Panc1 (cell line): ENCODE measurements around the gene RPS6KB2. TPM values are rescaled to one million over a fixed set of nuclear protein-coding genes. Genes with fewer than 3 reads are reported as not detected.

Source experiments
- ATAC-seq: fragments of 200-7000 bp; cut with Tn5 transposase; 2 replicates; pipeline ENCODE4 v1.9.1; 2020; ENCODE audit warnings: mild to moderate bottlenecking, moderate library complexity
- BruUV-seq: library from RNA; stranded (reverse); fragments of 400-500 nt; replicated peaks from 2 replicates; lab custom pipeline; 2021; lab: Mats Ljungman, UMichigan
- CTCF ChIA-PET: fragments of 300-600 bp; sonication (Branson Sonifier 250); formaldehyde crosslinking; loops from one replicate; lab custom pipeline; 2022; ENCODE audit warnings: antibody characterized with exemption; lab: Charles Lee
- POLR2A ChIA-PET: fragments of 300-600 bp; sonication (Branson Sonifier 250); formaldehyde crosslinking; loops from one replicate; lab custom pipeline; 2022; ENCODE audit warnings: antibody characterized with exemption; lab: Charles Lee
- DNase-seq: peaks from one replicate; pipeline ENCODE4 v3.0.0-alpha.2; 2010; ENCODE audit warnings: low read depth, low spot score
- H3K27ac ChIP-seq: 2 replicates; pipeline ENCODE4 v1.5.1; 2011; ENCODE audit warnings: mild to moderate bottlenecking, low read length, inconsistent platforms
- H3K27me3 ChIP-seq: fragments of 200-500 bp; sonication (Bioruptor generic); 2 replicates; pipeline ENCODE4 v1.6.0; 2014; ENCODE audit warnings: low read length, inconsistent platforms; ENCODE audit not compliant: control insufficient read depth, insufficient read depth
- H3K36me3 ChIP-seq: fragments of 200-500 bp; sonication (Bioruptor generic); 2 replicates; pipeline ENCODE4 v1.5.1; 2014; ENCODE audit warnings: inconsistent platforms, mild to moderate bottlenecking, low read length, moderate library complexity; ENCODE audit not compliant: control insufficient read depth, insufficient read depth
- H3K4me1 ChIP-seq: 2 replicates; pipeline ENCODE4 v1.5.1; 2011; ENCODE audit warnings: inconsistent platforms, mild to moderate bottlenecking, low read length, moderate library complexity; ENCODE audit not compliant: control insufficient read depth, insufficient read depth
- H3K4me3 ChIP-seq, 2 experiments: 2 replicates each; pipeline ENCODE4 v1.5.1; 2011 to 2012; ENCODE audit warnings: low read depth in 2 of 2, low read length in 2 of 2, mild to moderate bottlenecking in 2 of 2, inconsistent platforms in 1 of 2, moderate library complexity in 1 of 2
- H3K9me3 ChIP-seq: fragments of 200-500 bp; sonication (Bioruptor generic); 2 replicates; pipeline ENCODE4 v1.5.1; 2014; ENCODE audit warnings: low read depth, mild to moderate bottlenecking, inconsistent platforms, low read length, moderate library complexity; ENCODE audit not compliant: control insufficient read depth, insufficient read depth
- CTCF ChIP-seq: fragments of 450-650 bp; IDR thresholded peaks from 2 replicates; pipeline ENCODE4 v1.5.1; 2017; ENCODE audit warnings: mild to moderate bottlenecking
- POLR2AphosphoS5 ChIP-seq: IDR thresholded peaks from 2 replicates; pipeline ENCODE4 v1.6.1; 2012; ENCODE audit warnings: mild to moderate bottlenecking, low read depth, low read length, moderate library complexity
- REST ChIP-seq, 2 experiments: IDR thresholded peaks; 2 replicates each; pipeline ENCODE4 v1.6.1; 2011 to 2012; ENCODE audit warnings: low read depth in 2 of 2, control low read depth in 1 of 2, low read length in 1 of 2, mild to moderate bottlenecking in 1 of 2, moderate library complexity in 1 of 2; ENCODE audit not compliant: insufficient read depth in 1 of 2
- SIN3A ChIP-seq: IDR thresholded peaks from 2 replicates; pipeline ENCODE4 v1.6.1; 2012; ENCODE audit warnings: low read depth, mild to moderate bottlenecking, low read length, moderate library complexity, borderline replicate concordance; ENCODE audit not compliant: insufficient read depth
- TCF7L2 ChIP-seq: IDR thresholded peaks from 2 replicates; pipeline ENCODE4 v1.6.1; 2011; ENCODE audit warnings: mild to moderate bottlenecking, low read depth, low read length, inconsistent platforms
- in situ Hi-C: cut with HindIII; loops from 2 replicates; pipeline ENCODE4 v1.10.0; 2016; ENCODE audit warnings: low sequenced_read_pairs, low pct_unique_long_range_greater_than_20kb
- intact Hi-C: fragments of 100-400 bp; cut with micrococcal nuclease; formaldehyde crosslinking; loops from one replicate; pipeline ENCODE4 v1.10.0; 2022; ENCODE audit not compliant: unreplicated experiment
- total RNA-seq: library from RNA; stranded (reverse); gene quantifications from one replicate; pipeline ENCODE4 v1.2.1, GENCODE V29; 2021; ENCODE audit not compliant: unreplicated experiment

The RPS6KB2 gene
- total RNA-seq, 1 experiment from 2014 or later, result 68.5 TPM

- Histone ChIP-seq H3K9me3 (no peaks in the 10 kb centered on the region), H3K4me3 (no peak overlapping the region), H3K27me3 (no peaks in the 10 kb centered on the region), H3K4me1 (peaks cover 71% of the 10 kb centered on the region), H3K27ac (peak overlapping the region; percentile 68), H3K36me3 (no peaks in the 10 kb centered on the region)
- CTCF ChIA-PET, result interaction anchor here (1.7 to 7.7 kb wide), 3 partner anchors 8 to 118 kb away, joined by 5 to 207 read pairs (median 58); partner anchors contain the start of genes CLCF1 and POLD4
- BruUV-seq, result no TSS peak
- intact Hi-C loops, result loop anchor here (5.0 to 10.0 kb wide), 2 partner anchors 32 to 115 kb away; partner anchors contain the start of gene GRK2
- DNase-seq (no peak), ATAC-seq (no peak)
- in situ Hi-C loops, result no loop called here
- POLR2A ChIA-PET, result interaction anchor here (0.6 to 0.8 kb wide), 5 partner anchors 9 to 157 kb away, joined by 3 to 4 read pairs (median 3); partner anchors contain the start of gene POLD4
- TF ChIP-seq SIN3A, result no peak
- TF ChIP-seq TCF7L2, result no peak
- no peak for TF ChIP-seq POLR2AphosphoS5
- no peak for TF ChIP-seq CTCF
- no peak for TF ChIP-seq REST (IDR thresholded peaks at IDR 0.05; ENCODE audit: insufficient read depth in 1 of 2, low read depth in 2 of 2, low read length in 1 of 2)
These were observed 48.9 kb upstream of the RPS6KB2 start for GRCh38 chr11:67379061-67380058.

GRCh38 chr11:67381244-67381972, 46.9 kb upstream of the RPS6KB2 start:
- intact Hi-C loops, result loop anchor here (5.0 to 10.0 kb wide), 2 partner anchors 34 to 117 kb away; partner anchors contain the start of gene GRK2
- TF ChIP-seq CTCF, result no peak
- no peak for TF ChIP-seq POLR2AphosphoS5
- no peak for TF ChIP-seq TCF7L2
- no peak for TF ChIP-seq REST (IDR thresholded peaks at IDR 0.05; ENCODE audit: insufficient read depth in 1 of 2, low read depth in 2 of 2, low read length in 1 of 2)
- TF ChIP-seq SIN3A, result no peak
- no peaks in the 10 kb centered on the region for H3K36me3 ChIP-seq
- CTCF ChIA-PET, result interaction anchor here (0.6 to 7.7 kb wide), 20 partner anchors 8 to 765 kb away, joined by 3 to 207 read pairs (median 5); partner anchors contain the start of genes ANKRD13D, CLCF1, PITPNM1 and POLD4
- peaks cover 55% of the 10 kb centered on the region for H3K4me1 ChIP-seq
- H3K27ac ChIP-seq, result peak overlapping the region; percentile 34
- H3K4me3 ChIP-seq, result no peak overlapping the region
- no peaks in the 10 kb centered on the region for H3K9me3 ChIP-seq
- BruUV-seq, result no TSS peak
- in situ Hi-C loops, result no loop called here
- no peaks in the 10 kb centered on the region for H3K27me3 ChIP-seq
- DNase-seq, result no peak
- POLR2A ChIA-PET, result interaction anchor here (0.5 to 1.4 kb wide), 9 partner anchors 8 to 1490 kb away, joined by 3 to 11 read pairs (median 7); partner anchors contain the start of gene CLCF1
- no peak for ATAC-seq
